ENCODE measurements around the gene MRGPRE.

- TF ChIP-seq CTCF (IDR thresholded peaks at IDR 0.05) (no peak), EP300 (IDR thresholded peaks at IDR 0.05) (no peak)
Measured at GRCh38 chr11:3222941-3223915, 9.0 kb downstream of the MRGPRE start.
